GM23338 (cell line): ENCODE measurements around the gene MID1. TPM values are rescaled to one million over a fixed set of nuclear protein-coding genes. Genes with fewer than 3 reads are reported as not detected.

Source experiments
- ATAC-seq: fragments of 200-7000 bp; cut with Tn5 transposase; 3 replicates; pipeline ENCODE4 v1.9.1; 2020
- DNase-seq: peaks from one replicate; pipeline ENCODE4 v3.0.0-alpha.2; 2015; ENCODE audit warnings: low spot score
- H2AFZ ChIP-seq: fragments of 200-600 bp; sonication (generic); 2 replicates; pipeline ENCODE4 v1.8.0; 2016; ENCODE audit warnings: antibody characterized with exemption, mild to moderate bottlenecking, moderate library complexity
- H3F3A ChIP-seq: fragments of 200-600 bp; sonication (generic); replicated peaks from 2 replicates; pipeline ENCODE4 v1.8.0; 2017; ENCODE audit warnings: antibody characterized with exemption, mixed run types, low read depth
- H3K27ac ChIP-seq: fragments of 200-600 bp; sonication (generic); 2 replicates; pipeline ENCODE4 v1.6.1; 2016; ENCODE audit warnings: low read depth
- H3K27me3 ChIP-seq: fragments of 200-600 bp; sonication (generic); 2 replicates; pipeline ENCODE4 v1.8.0; 2016; ENCODE audit warnings: mild to moderate bottlenecking, mixed run types, moderate library complexity; ENCODE audit not compliant: insufficient read depth
- H3K36me3 ChIP-seq: fragments of 200-600 bp; sonication (generic); 2 replicates; pipeline ENCODE4 v1.8.0; 2016; ENCODE audit warnings: mild to moderate bottlenecking; ENCODE audit not compliant: insufficient read depth
- H3K4me1 ChIP-seq: fragments of 200-600 bp; sonication (generic); 2 replicates; pipeline ENCODE4 v1.8.0; 2016; ENCODE audit warnings: mild to moderate bottlenecking, moderate library complexity; ENCODE audit not compliant: insufficient read depth
- H3K4me2 ChIP-seq: fragments of 200-600 bp; sonication (generic); 2 replicates; pipeline ENCODE4 v1.7.1; 2017; ENCODE audit warnings: mixed run types
- H3K4me3 ChIP-seq: fragments of 200-600 bp; sonication (generic); 2 replicates; pipeline ENCODE4 v1.6.1; 2016; ENCODE audit warnings: mixed run types
- H3K79me2 ChIP-seq: fragments of 200-600 bp; sonication (generic); replicated peaks from 2 replicates; pipeline ENCODE4 v1.8.0; 2017; ENCODE audit warnings: mild to moderate bottlenecking; ENCODE audit not compliant: insufficient read depth
- H3K9me2 ChIP-seq: fragments of 200-600 bp; sonication (generic); 2 replicates; pipeline ENCODE4 v1.8.0; 2017; ENCODE audit not compliant: insufficient read depth
- H4K20me1 ChIP-seq: fragments of 200-600 bp; sonication (generic); replicated peaks from 2 replicates; pipeline ENCODE4 v1.8.0; 2017; ENCODE audit warnings: mild to moderate bottlenecking; ENCODE audit not compliant: insufficient read depth
- H3K27ac Mint-ChIP-seq: 2 replicates; pipeline ENCODE4 v1.8.0; 2020; ENCODE audit warnings: inconsistent platforms, mild to moderate bottlenecking, moderate library complexity, mixed read lengths
- H3K27me3 Mint-ChIP-seq: 3 replicates; pipeline ENCODE4 v1.8.0; 2022; ENCODE audit warnings: low read depth, mild to moderate bottlenecking, moderate library complexity, mixed read lengths, inconsistent platforms; ENCODE audit not compliant: insufficient read depth, poor library complexity
- H3K36me3 Mint-ChIP-seq: 3 replicates; pipeline ENCODE4 v1.8.0; 2021; ENCODE audit warnings: low read depth, mild to moderate bottlenecking, inconsistent platforms, moderate library complexity, mixed read lengths
- H3K4me1 Mint-ChIP-seq: 3 replicates; pipeline ENCODE4 v1.8.0; 2020; ENCODE audit warnings: mild to moderate bottlenecking, inconsistent platforms, mixed read lengths
- H3K4me3 Mint-ChIP-seq: 3 replicates; pipeline ENCODE4 v1.8.0; 2021; ENCODE audit warnings: moderate library complexity, mild to moderate bottlenecking, inconsistent platforms, mixed read lengths
- H3K9me3 Mint-ChIP-seq: 3 replicates; pipeline ENCODE4 v1.8.0; 2020; ENCODE audit warnings: moderate library complexity, mild to moderate bottlenecking, inconsistent platforms, mixed read lengths
- CREB1 ChIP-seq: fragments of 250-450 bp; sonication (Bioruptor Pico); IDR thresholded peaks from 2 replicates; pipeline ENCODE4 v1.5.0; 2020; ENCODE audit warnings: low read depth, mild to moderate bottlenecking, moderate library complexity
- EZH2 ChIP-seq: fragments of 200-600 bp; sonication (generic); IDR thresholded peaks from one replicate; pipeline ENCODE4 v1.8.0; 2017; ENCODE audit warnings: antibody characterized with exemption, mild to moderate bottlenecking, low read depth; ENCODE audit not compliant: unreplicated experiment
- EZH2phosphoT487 ChIP-seq: fragments of 200-600 bp; sonication (generic); IDR thresholded peaks from one replicate; pipeline ENCODE4 v1.8.1; 2018; ENCODE audit warnings: antibody characterized with exemption; ENCODE audit not compliant: unreplicated experiment
- JUNB ChIP-seq: IDR thresholded peaks from one replicate; pipeline ENCODE4 v1.6.1; 2016; ENCODE audit warnings: antibody characterized with exemption; ENCODE audit not compliant: unreplicated experiment
- NANOG ChIP-seq: IDR thresholded peaks from 2 replicates; pipeline ENCODE4 v1.6.1; 2016; ENCODE audit warnings: antibody characterized with exemption, borderline replicate concordance
- POLR2AphosphoS5 ChIP-seq: IDR thresholded peaks from 2 replicates; pipeline ENCODE4 v1.6.1; 2016; ENCODE audit warnings: antibody characterized with exemption, low read depth
- STAT1 ChIP-seq: IDR thresholded peaks from one replicate; pipeline ENCODE4 v1.6.1; 2016; ENCODE audit warnings: antibody characterized with exemption; ENCODE audit not compliant: unreplicated experiment
- ZNF114 ChIP-seq: fragments of 250-450 bp; sonication (Bioruptor Pico); IDR thresholded peaks from 2 replicates; pipeline ENCODE4 v1.5.0; 2020; ENCODE audit warnings: mild to moderate bottlenecking, moderate library complexity
- ZNF331 ChIP-seq: fragments of 250-450 bp; sonication (Bioruptor Pico); IDR thresholded peaks from 2 replicates; pipeline ENCODE4 v1.5.0; 2020; ENCODE audit warnings: low read depth, mild to moderate bottlenecking, moderate library complexity
- ZNF462 ChIP-seq: fragments of 250-450 bp; sonication (Bioruptor Pico); IDR thresholded peaks from 2 replicates; pipeline ENCODE4 v1.5.0; 2020; ENCODE audit warnings: mild to moderate bottlenecking, moderate library complexity
- polyA plus RNA-seq: library from polyadenylated mRNA; unstranded; fragments of >200 nt; fragmentation: Nextera tagmentation; extraction: Ambion mirVana; gene quantifications from 2 replicates; pipeline ENCODE4 v1.2.1, GENCODE V29; 2016
- total RNA-seq: library from RNA; depleted of rRNA; stranded (reverse); fragments of >200 nt; shearing (Covaris generic); gene quantifications from 2 replicates; pipeline ENCODE4 v1.2.3, GENCODE V29; 2014
- TF ChIP-seq, protein P1 (sequence below): IDR thresholded peaks from 2 replicates; pipeline ENCODE4 v1.6.1; 2016; ENCODE audit warnings: antibody characterized with exemption
- TF ChIP-seq, protein P2 (sequence below), 2 experiments: fragments of 200-600 bp in 1 of 2; sonication (generic) in 1 of 2; conservative IDR thresholded peaks; 2 replicates each; pipeline versions ENCODE4 v1.5.1 to v1.6.1; 2016 to 2017; ENCODE audit warnings: antibody characterized with exemption in 2 of 2, low read depth in 2 of 2, mild to moderate bottlenecking in 2 of 2, moderate library complexity in 1 of 2
- TF ChIP-seq, protein P3 (sequence below): IDR thresholded peaks from one replicate; pipeline ENCODE4 v1.6.1; 2018; ENCODE audit warnings: antibody characterized with exemption; ENCODE audit not compliant: unreplicated experiment

MID1 gene
- total and polyA plus RNA-seq, 2 experiments from 2014 or later = 27.2 to 39.3 TPM

- TF ChIP-seq STAT1 (no peak), NANOG (no peak)
Observed at GRCh38 chrX:10524578-10524977, 95.8 kb downstream of the MID1 start (continued).

DNA sequence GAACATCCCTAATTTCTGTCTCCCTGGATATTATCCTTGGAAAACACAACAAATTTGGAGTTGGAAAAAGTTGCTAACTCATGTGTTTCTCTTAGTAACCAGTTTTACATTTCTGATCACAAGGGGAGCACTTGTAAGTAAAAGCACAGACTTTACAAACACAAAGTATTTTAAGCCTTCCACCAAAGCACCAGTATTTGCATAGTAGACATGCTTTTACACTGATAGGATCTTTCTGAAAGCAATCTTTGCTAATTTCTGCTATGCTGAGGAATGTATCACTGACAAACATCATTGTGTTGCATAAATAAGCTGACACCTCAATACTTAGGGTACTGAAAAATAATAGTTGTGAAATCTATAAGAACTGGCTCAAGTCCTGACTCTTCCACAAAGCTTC is 100.6 kb downstream of the MID1 start:
- H4K20me1 ChIP-seq = no peaks in the 10 kb centered on the region
- H3K4me3 ChIP-seq = no peak overlapping the region
- no peaks in the 10 kb centered on the region for H3K9me3 Mint-ChIP-seq
- peaks cover 1% of the 10 kb centered on the region for H3K27me3 Mint-ChIP-seq
- peaks cover 14% of the 10 kb centered on the region; the same call in 1 of the 2 replicates for H3K79me2 ChIP-seq
- ATAC-seq = no peak
- no peak for DNase-seq
- no peak overlapping the region for H3K4me3 Mint-ChIP-seq
- no peaks in the 10 kb centered on the region for H3K27me3 ChIP-seq
- H3K9me2 ChIP-seq = no peaks in the 10 kb centered on the region
- no peaks in the 10 kb centered on the region for H3K36me3 ChIP-seq
- no peak overlapping the region for H3K4me2 ChIP-seq
- H2AFZ ChIP-seq = no peak overlapping the region
- H3K4me1 ChIP-seq = peaks cover 29% of the 10 kb centered on the region
- no peak overlapping the region for H3K27ac ChIP-seq
- TF ChIP-seq ZNF331 (CRISPR knock-in tag) (no peak), JUNB (no peak), STAT1 (no peak), ZNF462 (no peak), NANOG (no peak), ZNF114 (CRISPR knock-in tag) (no peak), EZH2 (no peak), EZH2phosphoT487 (no peak), CREB1 (no peak), POLR2AphosphoS5 (no peak)
- TF ChIP-seq, protein P1, sequence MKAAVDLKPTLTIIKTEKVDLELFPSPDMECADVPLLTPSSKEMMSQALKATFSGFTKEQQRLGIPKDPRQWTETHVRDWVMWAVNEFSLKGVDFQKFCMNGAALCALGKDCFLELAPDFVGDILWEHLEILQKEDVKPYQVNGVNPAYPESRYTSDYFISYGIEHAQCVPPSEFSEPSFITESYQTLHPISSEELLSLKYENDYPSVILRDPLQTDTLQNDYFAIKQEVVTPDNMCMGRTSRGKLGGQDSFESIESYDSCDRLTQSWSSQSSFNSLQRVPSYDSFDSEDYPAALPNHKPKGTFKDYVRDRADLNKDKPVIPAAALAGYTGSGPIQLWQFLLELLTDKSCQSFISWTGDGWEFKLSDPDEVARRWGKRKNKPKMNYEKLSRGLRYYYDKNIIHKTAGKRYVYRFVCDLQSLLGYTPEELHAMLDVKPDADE = no peak
- TF ChIP-seq, protein P2, sequence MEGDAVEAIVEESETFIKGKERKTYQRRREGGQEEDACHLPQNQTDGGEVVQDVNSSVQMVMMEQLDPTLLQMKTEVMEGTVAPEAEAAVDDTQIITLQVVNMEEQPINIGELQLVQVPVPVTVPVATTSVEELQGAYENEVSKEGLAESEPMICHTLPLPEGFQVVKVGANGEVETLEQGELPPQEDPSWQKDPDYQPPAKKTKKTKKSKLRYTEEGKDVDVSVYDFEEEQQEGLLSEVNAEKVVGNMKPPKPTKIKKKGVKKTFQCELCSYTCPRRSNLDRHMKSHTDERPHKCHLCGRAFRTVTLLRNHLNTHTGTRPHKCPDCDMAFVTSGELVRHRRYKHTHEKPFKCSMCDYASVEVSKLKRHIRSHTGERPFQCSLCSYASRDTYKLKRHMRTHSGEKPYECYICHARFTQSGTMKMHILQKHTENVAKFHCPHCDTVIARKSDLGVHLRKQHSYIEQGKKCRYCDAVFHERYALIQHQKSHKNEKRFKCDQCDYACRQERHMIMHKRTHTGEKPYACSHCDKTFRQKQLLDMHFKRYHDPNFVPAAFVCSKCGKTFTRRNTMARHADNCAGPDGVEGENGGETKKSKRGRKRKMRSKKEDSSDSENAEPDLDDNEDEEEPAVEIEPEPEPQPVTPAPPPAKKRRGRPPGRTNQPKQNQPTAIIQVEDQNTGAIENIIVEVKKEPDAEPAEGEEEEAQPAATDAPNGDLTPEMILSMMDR (conservative IDR thresholded peaks at IDR 0.05; ENCODE audit: low read depth in 2 of 2) = no peak
- TF ChIP-seq, protein P3, sequence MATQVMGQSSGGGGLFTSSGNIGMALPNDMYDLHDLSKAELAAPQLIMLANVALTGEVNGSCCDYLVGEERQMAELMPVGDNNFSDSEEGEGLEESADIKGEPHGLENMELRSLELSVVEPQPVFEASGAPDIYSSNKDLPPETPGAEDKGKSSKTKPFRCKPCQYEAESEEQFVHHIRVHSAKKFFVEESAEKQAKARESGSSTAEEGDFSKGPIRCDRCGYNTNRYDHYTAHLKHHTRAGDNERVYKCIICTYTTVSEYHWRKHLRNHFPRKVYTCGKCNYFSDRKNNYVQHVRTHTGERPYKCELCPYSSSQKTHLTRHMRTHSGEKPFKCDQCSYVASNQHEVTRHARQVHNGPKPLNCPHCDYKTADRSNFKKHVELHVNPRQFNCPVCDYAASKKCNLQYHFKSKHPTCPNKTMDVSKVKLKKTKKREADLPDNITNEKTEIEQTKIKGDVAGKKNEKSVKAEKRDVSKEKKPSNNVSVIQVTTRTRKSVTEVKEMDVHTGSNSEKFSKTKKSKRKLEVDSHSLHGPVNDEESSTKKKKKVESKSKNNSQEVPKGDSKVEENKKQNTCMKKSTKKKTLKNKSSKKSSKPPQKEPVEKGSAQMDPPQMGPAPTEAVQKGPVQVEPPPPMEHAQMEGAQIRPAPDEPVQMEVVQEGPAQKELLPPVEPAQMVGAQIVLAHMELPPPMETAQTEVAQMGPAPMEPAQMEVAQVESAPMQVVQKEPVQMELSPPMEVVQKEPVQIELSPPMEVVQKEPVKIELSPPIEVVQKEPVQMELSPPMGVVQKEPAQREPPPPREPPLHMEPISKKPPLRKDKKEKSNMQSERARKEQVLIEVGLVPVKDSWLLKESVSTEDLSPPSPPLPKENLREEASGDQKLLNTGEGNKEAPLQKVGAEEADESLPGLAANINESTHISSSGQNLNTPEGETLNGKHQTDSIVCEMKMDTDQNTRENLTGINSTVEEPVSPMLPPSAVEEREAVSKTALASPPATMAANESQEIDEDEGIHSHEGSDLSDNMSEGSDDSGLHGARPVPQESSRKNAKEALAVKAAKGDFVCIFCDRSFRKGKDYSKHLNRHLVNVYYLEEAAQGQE = no peak
- H3F3A ChIP-seq = no peaks in the 10 kb centered on the region
- H3K36me3 Mint-ChIP-seq = peaks cover 24% of the 10 kb centered on the region
- H3K27ac Mint-ChIP-seq = peak overlapping the region; percentile 83; the same call in 1 of the 2 replicates
- H3K4me1 Mint-ChIP-seq = peaks cover 32% of the 10 kb centered on the region
